GM19395 (cell line): ENCODE measurements around the gene USP17L28.
"Not testable (repeated sequence)": the region's sequence is repeated elsewhere in the genome, so short reads cannot be mapped to it uniquely, and the experiment has no call there.

Experiments
- ATAC-seq: cut with Tn5 transposase; IDR thresholded peaks from one replicate; pipeline ENCODE4 v1.9.1; 2021; ENCODE audit warnings: mild to moderate bottlenecking, moderate library complexity; ENCODE audit not compliant: unreplicated experiment

Gene USP17L28, protein sequence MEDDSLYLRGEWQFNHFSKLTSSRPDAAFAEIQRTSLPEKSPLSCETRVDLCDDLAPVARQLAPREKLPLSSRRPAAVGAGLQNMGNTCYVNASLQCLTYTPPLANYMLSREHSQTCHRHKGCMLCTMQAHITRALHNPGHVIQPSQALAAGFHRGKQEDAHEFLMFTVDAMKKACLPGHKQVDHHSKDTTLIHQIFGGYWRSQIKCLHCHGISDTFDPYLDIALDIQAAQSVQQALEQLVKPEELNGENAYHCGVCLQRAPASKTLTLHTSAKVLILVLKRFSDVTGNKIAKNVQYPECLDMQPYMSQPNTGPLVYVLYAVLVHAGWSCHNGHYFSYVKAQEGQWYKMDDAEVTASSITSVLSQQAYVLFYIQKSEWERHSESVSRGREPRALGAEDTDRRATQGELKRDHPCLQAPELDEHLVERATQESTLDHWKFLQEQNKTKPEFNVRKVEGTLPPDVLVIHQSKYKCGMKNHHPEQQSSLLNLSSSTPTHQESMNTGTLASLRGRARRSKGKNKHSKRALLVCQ

DNA sequence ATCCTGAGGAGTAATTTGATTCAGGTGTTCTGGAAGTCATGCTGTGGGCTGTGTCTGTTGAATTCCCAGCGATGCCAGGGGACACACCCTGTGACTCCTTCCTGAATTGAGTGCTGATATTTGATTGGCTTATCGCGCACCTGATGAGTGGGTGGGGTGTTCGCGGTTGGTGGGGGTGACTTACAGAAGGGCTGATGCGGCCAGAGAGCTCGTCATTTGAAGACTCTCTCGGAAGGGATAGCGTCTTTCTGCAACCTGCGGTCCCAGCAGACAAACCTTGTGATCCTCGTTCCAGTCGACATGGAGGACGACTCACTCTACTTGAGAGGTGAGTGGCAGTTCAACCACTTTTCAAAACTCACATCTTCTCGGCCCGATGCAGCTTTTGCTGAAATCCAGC lies at the start of gene USP17L28:
Gene USP17L28 (plus strand): TSS at position 301 of the 400 bp plus-strand sequence. CDS start 0 bp downstream, at position 301.
- not testable (repeated sequence) for ATAC-seq

DNA sequence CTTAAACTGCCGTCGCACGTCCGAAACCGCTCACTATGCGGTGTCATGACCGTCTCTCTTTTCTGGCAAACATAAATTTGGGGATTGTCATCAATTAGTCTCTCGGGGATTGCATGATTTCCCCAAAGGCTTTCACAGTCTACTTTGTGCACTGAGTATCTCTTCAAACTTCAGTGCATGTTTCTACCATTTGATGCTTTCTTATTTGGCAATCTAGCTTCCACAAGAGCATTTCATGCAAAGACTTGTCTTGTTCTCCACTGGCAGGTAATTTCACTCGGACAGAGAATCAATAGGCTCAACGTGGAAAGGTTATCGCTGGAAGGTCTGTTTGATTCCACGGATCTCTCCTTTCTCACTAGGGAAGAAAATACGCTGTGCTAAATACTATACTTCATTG lies 24.5 kb upstream of the USP17L28 start:
- ATAC-seq = not testable (repeated sequence)

DNA sequence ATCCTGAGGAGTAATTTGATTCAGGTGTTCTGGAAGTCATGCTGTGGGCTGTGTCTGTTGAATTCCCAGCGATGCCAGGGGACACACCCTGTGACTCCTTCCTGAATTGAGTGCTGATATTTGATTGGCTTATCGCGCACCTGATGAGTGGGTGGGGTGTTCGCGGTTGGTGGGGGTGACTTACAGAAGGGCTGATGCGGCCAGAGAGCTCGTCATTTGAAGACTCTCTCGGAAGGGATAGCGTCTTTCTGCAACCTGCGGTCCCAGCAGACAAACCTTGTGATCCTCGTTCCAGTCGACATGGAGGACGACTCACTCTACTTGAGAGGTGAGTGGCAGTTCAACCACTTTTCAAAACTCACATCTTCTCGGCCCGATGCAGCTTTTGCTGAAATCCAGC lies 23.8 kb upstream of the USP17L28 start, which contains the start of gene USP17L24:
Gene USP17L24 (plus strand): TSS at position 301 of the 400 bp plus-strand sequence. CDS start 0 bp downstream, at position 301.
- not testable (repeated sequence) for ATAC-seq

DNA sequence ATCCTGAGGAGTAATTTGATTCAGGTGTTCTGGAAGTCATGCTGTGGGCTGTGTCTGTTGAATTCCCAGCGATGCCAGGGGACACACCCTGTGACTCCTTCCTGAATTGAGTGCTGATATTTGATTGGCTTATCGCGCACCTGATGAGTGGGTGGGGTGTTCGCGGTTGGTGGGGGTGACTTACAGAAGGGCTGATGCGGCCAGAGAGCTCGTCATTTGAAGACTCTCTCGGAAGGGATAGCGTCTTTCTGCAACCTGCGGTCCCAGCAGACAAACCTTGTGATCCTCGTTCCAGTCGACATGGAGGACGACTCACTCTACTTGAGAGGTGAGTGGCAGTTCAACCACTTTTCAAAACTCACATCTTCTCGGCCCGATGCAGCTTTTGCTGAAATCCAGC lies 19.1 kb upstream of the USP17L28 start, which contains the start of gene USP17L25:
Gene USP17L25 (plus strand): TSS at position 301 of the 400 bp plus-strand sequence. CDS start 0 bp downstream, at position 301.
- not testable (repeated sequence) for ATAC-seq

DNA sequence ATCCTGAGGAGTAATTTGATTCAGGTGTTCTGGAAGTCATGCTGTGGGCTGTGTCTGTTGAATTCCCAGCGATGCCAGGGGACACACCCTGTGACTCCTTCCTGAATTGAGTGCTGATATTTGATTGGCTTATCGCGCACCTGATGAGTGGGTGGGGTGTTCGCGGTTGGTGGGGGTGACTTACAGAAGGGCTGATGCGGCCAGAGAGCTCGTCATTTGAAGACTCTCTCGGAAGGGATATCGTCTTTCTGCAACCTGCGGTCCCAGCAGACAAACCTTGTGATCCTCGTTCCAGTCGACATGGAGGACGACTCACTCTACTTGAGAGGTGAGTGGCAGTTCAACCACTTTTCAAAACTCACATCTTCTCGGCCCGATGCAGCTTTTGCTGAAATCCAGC lies 14.3 kb upstream of the USP17L28 start, which contains the start of gene USP17L26:
Gene USP17L26 (plus strand): TSS at position 301 of the 400 bp plus-strand sequence. CDS start 0 bp downstream, at position 301.
- not testable (repeated sequence) for ATAC-seq

DNA sequence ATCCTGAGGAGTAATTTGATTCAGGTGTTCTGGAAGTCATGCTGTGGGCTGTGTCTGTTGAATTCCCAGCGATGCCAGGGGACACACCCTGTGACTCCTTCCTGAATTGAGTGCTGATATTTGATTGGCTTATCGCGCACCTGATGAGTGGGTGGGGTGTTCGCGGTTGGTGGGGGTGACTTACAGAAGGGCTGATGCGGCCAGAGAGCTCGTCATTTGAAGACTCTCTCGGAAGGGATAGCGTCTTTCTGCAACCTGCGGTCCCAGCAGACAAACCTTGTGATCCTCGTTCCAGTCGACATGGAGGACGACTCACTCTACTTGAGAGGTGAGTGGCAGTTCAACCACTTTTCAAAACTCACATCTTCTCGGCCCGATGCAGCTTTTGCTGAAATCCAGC lies 9.6 kb upstream of the USP17L28 start, which contains the start of gene USP17L5:
Gene USP17L5 (plus strand): TSS at position 301 of the 400 bp plus-strand sequence. CDS start 0 bp downstream, at position 301.
- ATAC-seq = not testable (repeated sequence)

DNA sequence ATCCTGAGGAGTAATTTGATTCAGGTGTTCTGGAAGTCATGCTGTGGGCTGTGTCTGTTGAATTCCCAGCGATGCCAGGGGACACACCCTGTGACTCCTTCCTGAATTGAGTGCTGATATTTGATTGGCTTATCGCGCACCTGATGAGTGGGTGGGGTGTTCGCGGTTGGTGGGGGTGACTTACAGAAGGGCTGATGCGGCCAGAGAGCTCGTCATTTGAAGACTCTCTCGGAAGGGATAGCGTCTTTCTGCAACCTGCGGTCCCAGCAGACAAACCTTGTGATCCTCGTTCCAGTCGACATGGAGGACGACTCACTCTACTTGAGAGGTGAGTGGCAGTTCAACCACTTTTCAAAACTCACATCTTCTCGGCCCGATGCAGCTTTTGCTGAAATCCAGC lies 4.8 kb upstream of the USP17L28 start, which contains the start of gene USP17L27:
Gene USP17L27 (plus strand): TSS at position 301 of the 400 bp plus-strand sequence. CDS start 0 bp downstream, at position 301.
- ATAC-seq = not testable (repeated sequence)

DNA sequence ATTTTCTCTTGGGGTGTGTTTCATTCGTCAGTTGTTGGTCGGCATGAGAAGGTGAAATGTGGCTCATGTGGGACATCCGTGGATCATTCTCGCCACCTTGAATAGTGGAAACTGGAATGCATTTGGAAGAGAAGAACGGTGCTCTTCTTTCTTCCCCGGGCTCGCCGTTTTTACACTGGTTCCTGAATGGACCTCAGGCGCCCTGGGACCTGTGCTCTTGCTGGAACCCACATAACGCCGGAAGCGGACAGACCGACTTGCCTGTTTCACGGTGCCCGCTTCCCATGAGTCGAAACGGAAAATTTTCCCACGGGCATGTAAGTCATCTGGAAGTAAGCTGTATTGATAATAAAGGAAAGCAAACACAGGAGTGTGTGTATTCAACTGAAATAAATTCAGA lies 2.2 kb downstream of the USP17L28 start:
- not testable (repeated sequence) for ATAC-seq

DNA sequence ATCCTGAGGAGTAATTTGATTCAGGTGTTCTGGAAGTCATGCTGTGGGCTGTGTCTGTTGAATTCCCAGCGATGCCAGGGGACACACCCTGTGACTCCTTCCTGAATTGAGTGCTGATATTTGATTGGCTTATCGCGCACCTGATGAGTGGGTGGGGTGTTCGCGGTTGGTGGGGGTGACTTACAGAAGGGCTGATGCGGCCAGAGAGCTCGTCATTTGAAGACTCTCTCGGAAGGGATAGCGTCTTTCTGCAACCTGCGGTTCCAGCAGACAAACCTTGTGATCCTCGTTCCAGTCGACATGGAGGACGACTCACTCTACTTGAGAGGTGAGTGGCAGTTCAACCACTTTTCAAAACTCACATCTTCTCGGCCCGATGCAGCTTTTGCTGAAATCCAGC lies 4.6 kb downstream of the USP17L28 start, which contains the start of gene USP17L29:
Gene USP17L29 (plus strand): TSS at position 301 of the 400 bp plus-strand sequence. CDS start 0 bp downstream, at position 301.
- not testable (repeated sequence) for ATAC-seq

DNA sequence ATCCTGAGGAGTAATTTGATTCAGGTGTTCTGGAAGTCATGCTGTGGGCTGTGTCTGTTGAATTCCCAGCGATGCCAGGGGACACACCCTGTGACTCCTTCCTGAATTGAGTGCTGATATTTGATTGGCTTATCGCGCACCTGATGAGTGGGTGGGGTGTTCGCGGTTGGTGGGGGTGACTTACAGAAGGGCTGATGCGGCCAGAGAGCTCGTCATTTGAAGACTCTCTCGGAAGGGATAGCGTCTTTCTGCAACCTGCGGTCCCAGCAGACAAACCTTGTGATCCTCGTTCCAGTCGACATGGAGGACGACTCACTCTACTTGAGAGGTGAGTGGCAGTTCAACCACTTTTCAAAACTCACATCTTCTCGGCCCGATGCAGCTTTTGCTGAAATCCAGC lies 14.1 kb downstream of the USP17L28 start, which contains the start of gene USP17L30:
Gene USP17L30 (plus strand): TSS at position 301 of the 400 bp plus-strand sequence. CDS start 0 bp downstream, at position 301.
- ATAC-seq = not testable (repeated sequence)

DNA sequence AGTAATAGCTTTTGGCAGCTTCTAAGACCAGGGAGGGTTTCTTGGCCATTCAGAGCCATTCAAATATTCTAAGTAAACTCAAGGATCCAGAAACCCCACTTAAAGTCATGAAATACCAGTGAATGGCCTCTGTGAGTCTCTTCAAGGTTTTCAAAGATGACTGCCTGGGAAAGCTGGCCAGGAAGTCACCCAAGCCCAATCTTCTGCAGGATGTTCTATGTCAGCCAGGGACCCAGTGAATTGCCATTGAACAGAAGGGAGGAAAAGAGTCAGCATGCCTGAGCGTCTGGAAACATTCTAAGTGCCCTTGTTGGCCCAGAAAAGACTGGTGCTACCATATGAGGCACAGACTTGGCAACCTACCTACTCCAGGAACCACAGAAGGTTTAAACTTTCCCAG lies 31.2 kb downstream of the USP17L28 start:
- ATAC-seq = not testable (repeated sequence)

DNA sequence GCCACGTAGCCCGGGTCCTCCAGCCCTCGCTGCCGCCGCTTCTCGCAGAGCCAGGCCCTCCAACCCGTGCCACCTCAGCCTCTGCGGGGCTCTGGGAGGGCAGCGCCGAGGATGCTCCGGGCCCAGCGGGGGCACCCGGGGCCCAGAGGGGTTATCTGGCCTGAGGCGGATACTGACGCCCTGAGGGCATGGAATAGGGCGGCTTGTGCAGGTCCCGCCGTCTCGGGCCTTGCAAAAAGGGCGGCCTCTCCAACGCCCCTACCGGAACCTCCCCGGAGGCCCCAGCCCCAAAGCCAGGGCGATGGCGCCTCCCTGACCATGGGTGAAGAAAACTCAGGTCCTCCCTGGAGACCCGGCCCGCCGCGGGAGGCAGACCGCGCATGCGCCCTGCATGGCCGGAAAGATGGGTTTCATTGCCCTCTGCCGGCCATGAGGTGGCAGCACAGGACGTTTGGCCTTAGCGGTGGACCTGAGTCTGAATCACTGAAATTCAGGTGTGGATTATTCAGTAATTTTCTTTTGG lies 32.4 kb downstream of the USP17L28 start:
- not testable (repeated sequence) for ATAC-seq

DNA sequence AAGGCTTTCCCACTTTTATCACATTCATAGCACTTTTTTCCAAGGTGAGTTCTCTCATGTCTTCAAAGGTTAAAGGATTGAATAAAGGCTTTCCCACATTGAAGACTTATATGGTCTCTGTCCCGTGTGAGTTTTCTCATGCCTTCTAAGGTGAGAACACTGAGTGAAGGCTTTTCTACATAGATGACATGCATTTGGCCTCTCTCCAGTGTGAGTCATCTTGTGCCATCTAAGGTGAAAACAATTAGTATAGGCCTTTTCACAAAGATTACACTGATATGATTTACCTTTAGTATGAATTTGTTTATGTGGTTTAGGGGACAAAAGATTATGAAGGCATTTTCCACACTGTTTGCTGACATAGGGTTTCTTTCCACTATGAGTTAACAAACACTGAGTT lies 35.4 kb downstream of the USP17L28 start:
- no peak for ATAC-seq

DNA sequence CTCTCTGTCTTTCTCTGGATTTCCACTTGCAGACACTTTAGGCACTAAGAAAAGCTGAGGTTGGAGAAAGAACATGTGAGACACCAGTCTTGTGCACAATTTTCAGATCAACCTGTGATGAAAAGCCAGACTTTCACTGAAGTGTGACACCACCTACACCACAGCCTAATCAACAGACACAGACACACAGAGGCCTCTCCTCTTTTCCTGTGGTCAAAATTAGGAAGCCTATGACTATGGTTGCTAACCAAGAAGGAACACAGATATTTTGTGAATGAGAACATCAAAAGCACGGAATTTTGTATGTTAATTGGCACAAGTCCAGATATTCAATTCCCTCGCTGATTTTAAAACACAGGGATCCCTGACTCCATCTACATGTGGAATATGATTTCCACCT lies 40.3 kb downstream of the USP17L28 start:
- not testable (repeated sequence) for ATAC-seq
